SH-SY5Y (cell line): ENCODE results near the gene IL1RL1.

ENCODE experiments used
- GATA2 ChIP-seq: IDR thresholded peaks from 2 replicates; pipeline ENCODE4 v1.6.1; 2011; ENCODE audit warnings: mild to moderate bottlenecking, low read depth, low read length
- GATA3 ChIP-seq: IDR thresholded peaks from 2 replicates; pipeline ENCODE4 v1.6.1; 2011; ENCODE audit warnings: low read depth, mild to moderate bottlenecking, low read length, moderate library complexity

- TF ChIP-seq GATA2 (no peak), GATA3 (no peak)
These were observed 55.2 kb downstream of the IL1RL1 start for GRCh38 chr2:102366406-102367112.
